LNCaP clone FGC (cell line): ENCODE measurements around the gene ASPG.

Source experiments
- DNase-seq: peaks from one replicate; pipeline ENCODE4 v3.0.0-alpha.2; 2011; ENCODE audit warnings: low read depth
- H3K4me3 ChIP-seq: 2 replicates; pipeline ENCODE4 v1.5.1; 2011; ENCODE audit warnings: mild to moderate bottlenecking, low read depth, low read length, control low read depth
- CTCF ChIP-seq: IDR thresholded peaks from 2 replicates; pipeline ENCODE4 v1.5.1; 2012; ENCODE audit warnings: mild to moderate bottlenecking; ENCODE audit not compliant: control insufficient read depth, insufficient read depth; ENCODE audit errors: extremely low read depth

Gene ASPG

GRCh38 chr14:104147346-104148125 lies 62.0 kb downstream of the ASPG start:
- no peak for TF ChIP-seq CTCF
- no peak for DNase-seq
- no peak overlapping the region for H3K4me3 ChIP-seq

DNA sequence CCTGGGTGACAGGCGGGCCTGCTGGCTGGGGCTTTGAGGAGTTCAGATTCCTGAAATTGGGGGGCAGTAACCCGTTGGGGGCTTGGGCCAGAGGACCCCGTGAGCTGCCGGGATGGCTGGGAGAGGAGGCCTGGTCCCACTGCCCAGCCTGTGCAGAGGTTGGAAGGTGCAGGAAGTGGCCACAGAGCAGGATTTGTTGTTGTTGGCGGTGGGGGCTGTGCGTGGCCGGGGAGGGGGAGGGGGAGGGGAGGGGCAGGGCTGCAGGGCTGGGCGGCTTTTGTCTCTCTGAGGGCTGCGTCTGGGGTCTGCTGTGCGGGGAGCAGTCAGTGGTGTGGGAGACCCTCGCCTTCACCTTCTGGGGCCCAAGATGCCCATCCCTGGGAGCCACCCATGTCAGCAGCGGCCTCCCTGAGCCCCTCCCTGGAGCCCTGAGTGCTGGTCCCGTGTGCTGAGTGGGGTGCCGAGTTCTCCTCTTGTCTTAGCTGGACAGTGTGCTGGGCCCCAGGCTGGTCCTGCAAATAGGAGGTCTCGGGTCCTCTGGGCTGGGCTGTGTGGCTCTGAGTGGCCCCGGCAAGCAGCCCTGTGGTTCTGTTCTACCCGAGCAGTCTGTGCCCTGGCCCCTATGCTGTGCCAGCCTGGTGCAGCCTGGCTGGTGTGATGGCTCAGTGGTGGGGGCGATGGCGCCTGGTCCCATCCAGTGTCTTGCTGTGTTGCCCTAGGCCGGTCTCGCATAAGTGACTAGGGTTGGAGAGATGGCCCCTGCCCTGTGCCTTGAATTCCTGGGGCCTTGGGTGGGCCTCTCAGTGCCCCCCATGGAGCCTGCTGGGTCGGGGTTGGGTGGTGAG lies 63.2 kb downstream of the ASPG start:
- no peak overlapping the region for H3K4me3 ChIP-seq
- no peak for TF ChIP-seq CTCF
- no peak for DNase-seq

GRCh38 chr14:104149278-104149595 lies 63.7 kb downstream of the ASPG start:
- no peak for DNase-seq
- TF ChIP-seq CTCF, result no peak
- H3K4me3 ChIP-seq, result no peak overlapping the region

GRCh38 chr14:104149617-104150135 lies 64.2 kb downstream of the ASPG start:
- TF ChIP-seq CTCF, result no peak
- no peak overlapping the region for H3K4me3 ChIP-seq
- DNase-seq, result no peak

GRCh38 chr14:104150136-104151025 lies 64.9 kb downstream of the ASPG start:
- H3K4me3 ChIP-seq, result no peak overlapping the region
- no peak for DNase-seq
- no peak for TF ChIP-seq CTCF

GRCh38 chr14:104151026-104151381 lies 65.5 kb downstream of the ASPG start:
- no peak for DNase-seq
- TF ChIP-seq CTCF, result no peak
- no peak overlapping the region for H3K4me3 ChIP-seq
